KOPT-K1 (cell line): ENCODE measurements around the gene FAIM2.

Experiments
- H3K27ac ChIP-seq: fragments of 200-600 bp; sonication (generic); 2 replicates; pipeline ENCODE4 v1.5.1; 2016; ENCODE audit warnings: antibody characterized with exemption, mild to moderate bottlenecking, low read depth, low read length; ENCODE audit not compliant: poor library complexity, severe bottlenecking
- H3K36me3 ChIP-seq: fragments of 200-600 bp; sonication (generic); 2 replicates; pipeline ENCODE4 v1.5.1; 2017; ENCODE audit warnings: antibody characterized with exemption, mild to moderate bottlenecking, low read length, moderate library complexity; ENCODE audit not compliant: insufficient read depth
- H3K9me3 ChIP-seq: fragments of 200-600 bp; sonication (generic); 2 replicates; pipeline ENCODE4 v1.5.1; 2017; ENCODE audit warnings: antibody characterized with exemption, low read length, mild to moderate bottlenecking; ENCODE audit not compliant: insufficient read depth, poor library complexity, severe bottlenecking

FAIM2 gene

GRCh38 chr12:49928471-49928870, 24.8 kb upstream of the FAIM2 start:
- Histone ChIP-seq H3K36me3 (no peaks in the 10 kb centered on the region), H3K9me3 (no peaks in the 10 kb centered on the region), H3K27ac (no peak overlapping the region)

GRCh38 chr12:49925433-49926204, 21.9 kb upstream of the FAIM2 start:
- H3K9me3 ChIP-seq: no peaks in the 10 kb centered on the region
- H3K36me3 ChIP-seq: no peaks in the 10 kb centered on the region
- H3K27ac ChIP-seq: no peak overlapping the region

GRCh38 chr12:49924628-49925246, 21.0 kb upstream of the FAIM2 start:
- Histone ChIP-seq H3K9me3 (no peaks in the 10 kb centered on the region), H3K36me3 (no peaks in the 10 kb centered on the region), H3K27ac (no peak overlapping the region)

DNA sequence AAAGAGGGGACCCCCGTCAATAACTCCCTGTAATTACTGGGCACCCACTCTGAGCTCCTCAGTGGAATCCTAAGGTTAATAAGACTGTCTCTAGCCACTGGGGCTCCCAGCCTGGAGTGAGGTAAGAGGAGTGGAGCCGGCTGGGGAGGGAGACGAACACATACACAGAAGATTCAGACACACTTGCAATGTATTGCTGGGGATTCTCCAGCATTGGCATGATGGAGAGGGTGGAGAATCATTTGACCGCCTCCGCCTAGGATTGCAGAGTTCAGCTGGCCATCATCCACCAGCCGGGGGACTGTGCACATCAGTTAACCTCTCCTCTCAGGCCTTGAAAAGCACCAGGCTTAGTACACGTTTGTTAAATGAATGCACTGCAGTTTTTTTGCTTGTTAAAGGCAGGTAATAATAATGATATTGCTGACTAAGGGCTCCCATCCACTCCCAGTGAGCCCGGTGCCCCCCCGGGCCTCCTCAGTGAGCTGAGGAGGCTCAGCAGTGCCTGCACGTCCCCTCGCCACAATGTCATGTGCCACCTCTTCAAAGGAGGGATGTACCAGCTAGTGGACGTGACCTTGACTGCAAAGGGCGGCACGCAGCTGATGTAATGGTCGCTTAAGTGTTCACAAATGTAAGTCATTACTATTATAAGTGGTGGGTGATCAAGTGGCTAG, 20.3 kb upstream of the FAIM2 start:
- no peaks in the 10 kb centered on the region for H3K9me3 ChIP-seq
- no peaks in the 10 kb centered on the region for H3K36me3 ChIP-seq
- no peak overlapping the region for H3K27ac ChIP-seq

DNA sequence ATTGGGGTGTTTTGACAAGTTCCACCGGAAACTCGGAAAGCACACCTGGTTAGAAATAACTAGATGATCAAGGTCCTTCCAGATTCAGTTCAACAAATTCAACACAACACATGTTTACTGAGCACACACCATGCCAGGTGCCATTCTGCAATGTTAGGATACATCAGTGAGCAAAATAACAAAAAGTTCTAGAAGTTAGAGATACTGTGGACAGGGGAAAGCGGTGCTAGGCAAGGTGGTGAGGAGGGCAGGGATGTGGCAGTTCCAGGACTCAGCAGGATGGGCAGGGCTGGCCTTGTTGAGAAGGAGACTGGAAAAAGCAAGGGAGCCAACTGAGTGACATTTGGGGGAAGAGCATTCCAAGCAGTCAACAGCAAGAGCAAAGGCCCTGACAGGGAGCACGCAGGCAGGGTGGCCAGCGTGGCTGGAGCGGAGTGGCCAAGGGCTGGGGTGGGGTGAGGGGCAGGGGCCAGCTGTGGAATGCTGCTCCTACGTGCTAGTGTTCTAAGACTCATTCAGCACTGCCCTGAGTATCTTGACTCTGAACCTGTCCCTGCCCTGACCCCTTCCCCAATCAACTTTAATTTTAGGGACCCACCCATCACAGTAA, 19.4 kb upstream of the FAIM2 start:
- Histone ChIP-seq H3K27ac (no peak overlapping the region), H3K36me3 (no peaks in the 10 kb centered on the region), H3K9me3 (no peaks in the 10 kb centered on the region)

DNA sequence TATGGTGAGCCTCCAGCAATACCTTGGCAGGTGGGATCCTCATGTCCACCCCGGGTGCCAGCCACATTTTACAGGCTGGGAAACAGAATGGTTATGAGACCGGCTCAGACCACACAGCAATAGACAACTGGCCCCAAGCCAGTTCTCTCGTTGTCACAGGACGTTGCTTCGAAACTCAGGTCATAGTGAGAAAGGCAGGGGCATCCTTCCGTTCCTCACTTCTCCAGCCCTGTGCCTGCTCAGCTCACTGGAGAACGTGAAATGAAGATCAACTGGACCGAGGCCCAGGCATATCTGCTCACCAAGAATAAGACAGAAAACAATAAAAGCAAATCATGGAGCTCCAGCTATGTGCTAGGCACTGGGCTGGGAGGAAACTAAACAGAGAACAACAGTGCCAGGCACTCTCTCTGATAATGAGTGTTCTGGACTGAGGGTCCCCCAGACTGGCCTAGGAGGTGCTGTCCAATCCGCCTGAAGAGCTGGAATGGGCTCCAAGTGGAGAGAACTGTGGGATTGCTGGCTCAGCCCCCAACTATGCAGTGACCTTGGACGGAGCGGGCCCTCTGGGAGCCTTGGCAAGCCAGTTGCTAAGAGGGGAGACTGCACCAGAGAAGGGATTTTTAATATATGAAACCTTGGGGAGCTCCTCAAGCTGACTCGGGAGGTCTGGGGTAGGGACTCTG, 18.8 kb upstream of the FAIM2 start:
- H3K27ac ChIP-seq: no peak overlapping the region
- no peaks in the 10 kb centered on the region for H3K9me3 ChIP-seq
- no peaks in the 10 kb centered on the region for H3K36me3 ChIP-seq

DNA sequence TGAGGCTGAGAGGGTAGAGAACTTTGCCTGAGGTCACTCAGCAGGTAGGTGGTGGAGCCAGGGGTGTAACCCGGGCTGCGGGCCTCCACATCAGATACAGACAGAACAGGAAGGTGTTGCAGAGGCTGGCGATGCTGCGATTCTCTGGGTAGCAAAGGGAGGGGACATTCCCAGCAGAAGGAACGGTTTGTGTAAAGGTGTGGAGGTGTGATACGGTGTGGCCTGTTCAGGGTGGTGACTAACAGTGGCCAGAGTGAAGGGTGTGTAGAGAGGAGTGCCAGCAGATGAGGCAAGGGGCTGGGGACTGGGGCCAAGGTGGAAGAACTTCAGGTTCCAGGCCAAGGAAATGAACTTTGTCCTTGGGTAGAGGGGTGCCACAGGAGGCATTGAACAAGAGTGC, 18.2 kb upstream of the FAIM2 start:
- H3K27ac ChIP-seq: no peak overlapping the region
- H3K9me3 ChIP-seq: no peaks in the 10 kb centered on the region
- no peaks in the 10 kb centered on the region for H3K36me3 ChIP-seq

- no peak overlapping the region for H3K27ac ChIP-seq
- no peaks in the 10 kb centered on the region for H3K9me3 ChIP-seq
- no peaks in the 10 kb centered on the region for H3K36me3 ChIP-seq
Observed at GRCh38 chr12:49921299-49921698, 17.6 kb upstream of the FAIM2 start.

- Histone ChIP-seq H3K27ac (no peak overlapping the region), H3K36me3 (no peaks in the 10 kb centered on the region), H3K9me3 (no peaks in the 10 kb centered on the region)
Observed at GRCh38 chr12:49920915-49921286, 17.2 kb upstream of the FAIM2 start.

GRCh38 chr12:49920241-49920914, 16.7 kb upstream of the FAIM2 start:
- Histone ChIP-seq H3K9me3 (no peaks in the 10 kb centered on the region), H3K27ac (no peak overlapping the region), H3K36me3 (no peaks in the 10 kb centered on the region)

- Histone ChIP-seq H3K27ac (no peak overlapping the region), H3K36me3 (no peaks in the 10 kb centered on the region), H3K9me3 (no peaks in the 10 kb centered on the region)
Observed at GRCh38 chr12:49917788-49918173, 14.1 kb upstream of the FAIM2 start.

- Histone ChIP-seq H3K36me3 (no peaks in the 10 kb centered on the region), H3K9me3 (no peaks in the 10 kb centered on the region), H3K27ac (no peak overlapping the region)
Observed at GRCh38 chr12:49917166-49917787, 13.6 kb upstream of the FAIM2 start.

GRCh38 chr12:49916129-49916919, 12.6 kb upstream of the FAIM2 start:
- Histone ChIP-seq H3K36me3 (no peaks in the 10 kb centered on the region), H3K27ac (no peak overlapping the region), H3K9me3 (no peaks in the 10 kb centered on the region)
